IPS DF 6.9 (cell line): Measurements from ENCODE around the gene PEPD.

Experiments
- DNase-seq: peaks from one replicate; pipeline ENCODE4 v3.0.0-alpha.2; 2013; ENCODE audit warnings: low read depth, low spot score
- H3K27ac ChIP-seq: one replicate; pipeline ENCODE4 v1.5.1; 2013; ENCODE audit warnings: low read length, control low read depth
- H3K27me3 ChIP-seq: 2 replicates; pipeline ENCODE4 v1.6.1; 2013; ENCODE audit warnings: mild to moderate bottlenecking, low read length; ENCODE audit not compliant: control insufficient read depth, insufficient read depth
- H3K36me3 ChIP-seq: 2 replicates; pipeline ENCODE4 v1.6.1; 2013; ENCODE audit warnings: low read length; ENCODE audit not compliant: control insufficient read depth, insufficient read depth
- H3K4me1 ChIP-seq: 2 replicates; pipeline ENCODE4 v1.6.1; 2013; ENCODE audit warnings: low read length; ENCODE audit not compliant: control insufficient read depth, insufficient read depth
- H3K4me3 ChIP-seq: 2 replicates; pipeline ENCODE4 v1.5.1; 2013; ENCODE audit warnings: mild to moderate bottlenecking, low read length
- H3K9me3 ChIP-seq: 2 replicates; pipeline ENCODE4 v1.6.1; 2013; ENCODE audit warnings: low read length, inconsistent platforms; ENCODE audit not compliant: control insufficient read depth, insufficient read depth
- WGBS: extraction: QIAGEN DNeasy Blood & Tissue Kit; methylation state at CpG from one replicate; pipeline ENCODE4 v1.1.7; 2013; ENCODE audit warnings: mixed read lengths, missing lambda C conversion rate; ENCODE audit not compliant: insufficient read length, insufficient coverage; 5-methylcytosine and 5-hydroxymethylcytosine counted together

Gene PEPD

DNA sequence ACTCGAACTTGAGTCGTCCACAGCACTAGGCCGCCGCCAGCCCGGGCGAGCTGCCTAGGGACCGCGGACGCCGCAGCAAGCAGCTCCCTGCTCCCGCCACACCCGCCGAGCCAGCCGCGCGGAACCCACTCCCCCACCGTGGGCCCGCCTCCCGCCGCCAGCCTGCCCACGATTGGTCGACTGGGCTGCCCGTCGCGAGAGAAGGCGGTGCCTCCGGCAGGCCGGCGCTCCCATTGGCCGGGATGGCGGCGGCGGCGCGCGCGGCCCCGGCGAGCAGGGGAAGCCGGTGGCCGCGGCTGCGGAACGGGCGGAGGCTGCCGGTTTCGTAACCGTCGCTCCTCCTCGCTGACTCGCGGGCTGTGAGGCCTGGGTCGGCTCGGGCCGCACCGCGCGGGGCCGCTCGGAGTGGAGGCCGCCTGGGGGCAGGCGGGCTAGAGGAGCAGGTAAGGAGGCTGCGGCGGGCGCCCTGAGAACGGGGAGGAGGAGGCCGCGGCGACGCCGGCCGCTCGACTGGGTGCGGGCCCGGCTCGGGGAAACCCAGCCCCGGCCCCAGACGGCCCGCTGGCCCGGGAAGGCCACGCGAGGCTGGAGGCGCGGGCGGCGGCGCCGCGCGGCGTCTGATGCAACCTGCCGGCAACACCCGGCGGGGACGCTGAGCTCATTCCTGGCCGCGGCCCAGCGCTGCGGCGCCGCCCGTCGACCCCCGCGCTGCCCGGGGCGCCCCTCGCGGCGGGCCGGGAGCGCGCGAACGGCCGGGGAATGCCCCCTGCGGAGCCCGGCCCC, 147.9 kb downstream of the PEPD start, which contains the start of gene CEBPG:
CEBPG (plus strand) TSS at position 257 of the 783 bp plus-strand sequence. CDS start 5,531 bp downstream, outside the sequence.
- Histone ChIP-seq H3K27ac (no peak within 1 kb of the TSS), H3K36me3 (no peaks in the 10 kb centered on the region), H3K27me3 (no peaks in the 10 kb centered on the region), H3K4me3 (peak within 1 kb of the TSS; percentile 98; the same call in 1 of the 2 replicates), H3K4me1 (peaks cover 7% of the 10 kb centered on the region), H3K9me3 (no peaks in the 10 kb centered on the region)
- no CpG with 5 or more reads among the region's 118 CpGs for WGBS
- DNase-seq = peak; percentile 39

GRCh38 chr19:33370783-33371182, 150.8 kb downstream of the PEPD start:
- no CpG with 5 or more reads among the region's 4 CpGs for WGBS
- Histone ChIP-seq H3K27ac (no peak overlapping the region), H3K4me1 (no peaks in the 10 kb centered on the region), H3K27me3 (no peaks in the 10 kb centered on the region), H3K9me3 (no peaks in the 10 kb centered on the region), H3K4me3 (no peak overlapping the region), H3K36me3 (no peaks in the 10 kb centered on the region)
- DNase-seq = no peak

GRCh38 chr19:33368074-33368864, 153.3 kb downstream of the PEPD start:
- H3K36me3 ChIP-seq = no peaks in the 10 kb centered on the region
- no peak overlapping the region for H3K4me3 ChIP-seq
- no CpG with 5 or more reads among the region's 5 CpGs for WGBS
- DNase-seq = no peak
- H3K27ac ChIP-seq = no peak overlapping the region
- no peaks in the 10 kb centered on the region for H3K4me1 ChIP-seq
- no peaks in the 10 kb centered on the region for H3K27me3 ChIP-seq
- no peaks in the 10 kb centered on the region for H3K9me3 ChIP-seq

DNA sequence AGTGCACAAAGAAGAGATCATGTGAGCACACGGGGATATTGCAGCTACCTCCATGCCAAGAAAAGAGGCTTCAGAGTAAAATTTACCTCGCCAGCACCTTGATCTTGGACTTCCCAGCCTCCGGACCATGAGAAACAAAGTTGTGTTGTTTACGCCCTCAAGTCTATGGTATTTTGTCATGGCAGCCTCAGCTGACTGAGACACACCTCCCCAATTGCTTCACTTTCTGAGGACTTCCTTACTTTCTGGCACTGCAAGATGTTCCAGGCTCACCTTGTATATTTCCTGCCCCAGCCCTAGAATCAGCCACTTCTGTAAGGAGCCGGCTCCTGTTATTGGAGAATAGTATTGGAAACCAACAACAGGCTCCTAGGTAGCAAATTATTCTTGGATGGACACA, 154.7 kb downstream of the PEPD start:
- no peak overlapping the region for H3K4me3 ChIP-seq
- no CpG with 5 or more reads among the region's 5 CpGs for WGBS
- no peaks in the 10 kb centered on the region for H3K4me1 ChIP-seq
- no peaks in the 10 kb centered on the region for H3K27me3 ChIP-seq
- H3K36me3 ChIP-seq = no peaks in the 10 kb centered on the region
- H3K27ac ChIP-seq = no peak overlapping the region
- no peaks in the 10 kb centered on the region for H3K9me3 ChIP-seq
- no peak for DNase-seq

DNA sequence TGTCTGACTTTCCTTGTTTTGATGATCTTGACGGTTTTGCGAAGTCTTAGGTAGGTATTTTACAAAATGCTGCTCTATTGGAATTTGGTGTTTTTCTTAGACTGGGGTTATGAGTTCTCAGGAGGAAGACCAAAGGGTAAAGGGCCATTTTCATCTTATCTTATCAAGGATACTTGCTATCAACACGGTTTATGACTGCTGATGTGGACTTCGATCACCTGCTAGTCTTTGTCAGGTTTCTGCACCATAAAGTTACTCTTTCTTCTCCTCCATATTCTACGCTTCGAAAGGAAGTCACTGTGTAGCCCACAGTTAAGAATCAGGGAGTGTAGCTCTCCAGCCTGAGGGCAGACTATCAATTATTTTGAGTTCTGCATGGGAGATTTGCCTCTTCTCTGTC, 155.5 kb downstream of the PEPD start:
- no peak overlapping the region for H3K27ac ChIP-seq
- H3K27me3 ChIP-seq = no peaks in the 10 kb centered on the region
- H3K9me3 ChIP-seq = no peaks in the 10 kb centered on the region
- no peak for DNase-seq
- H3K36me3 ChIP-seq = no peaks in the 10 kb centered on the region
- no peak overlapping the region for H3K4me3 ChIP-seq
- no peaks in the 10 kb centered on the region for H3K4me1 ChIP-seq
- no CpG with 5 or more reads among the region's 6 CpGs for WGBS

GRCh38 chr19:33365691-33366090, 155.9 kb downstream of the PEPD start:
- Histone ChIP-seq H3K4me1 (no peaks in the 10 kb centered on the region), H3K9me3 (no peaks in the 10 kb centered on the region), H3K4me3 (no peak overlapping the region), H3K36me3 (no peaks in the 10 kb centered on the region), H3K27me3 (no peaks in the 10 kb centered on the region), H3K27ac (no peak overlapping the region)
- DNase-seq = no peak
- WGBS = no CpG with 5 or more reads among the region's 7 CpGs

DNA sequence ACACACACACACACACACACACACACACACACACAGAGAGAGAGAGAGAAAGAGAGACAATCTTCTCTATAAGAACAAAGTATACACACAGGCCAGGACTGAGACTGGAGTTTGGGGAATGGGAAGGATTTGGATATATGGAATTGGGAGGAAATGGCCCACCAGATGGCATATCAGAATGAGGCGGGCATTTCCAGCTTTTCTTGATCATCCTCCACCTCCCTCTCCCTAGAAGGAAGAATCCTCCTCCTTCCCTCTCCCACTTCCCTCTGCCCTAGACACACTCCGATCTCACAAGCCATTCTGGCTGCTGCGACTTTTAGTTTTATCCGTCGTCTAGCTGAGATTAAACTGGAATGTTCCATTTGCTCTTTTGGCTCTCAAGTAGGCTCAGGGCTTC, 158.1 kb downstream of the PEPD start:
- WGBS = no CpG with 5 or more reads among the region's 5 CpGs
- H3K4me3 ChIP-seq = no peak overlapping the region
- DNase-seq = no peak
- H3K27me3 ChIP-seq = no peaks in the 10 kb centered on the region
- H3K9me3 ChIP-seq = no peaks in the 10 kb centered on the region
- no peaks in the 10 kb centered on the region for H3K36me3 ChIP-seq
- no peaks in the 10 kb centered on the region for H3K4me1 ChIP-seq
- H3K27ac ChIP-seq = no peak overlapping the region

DNA sequence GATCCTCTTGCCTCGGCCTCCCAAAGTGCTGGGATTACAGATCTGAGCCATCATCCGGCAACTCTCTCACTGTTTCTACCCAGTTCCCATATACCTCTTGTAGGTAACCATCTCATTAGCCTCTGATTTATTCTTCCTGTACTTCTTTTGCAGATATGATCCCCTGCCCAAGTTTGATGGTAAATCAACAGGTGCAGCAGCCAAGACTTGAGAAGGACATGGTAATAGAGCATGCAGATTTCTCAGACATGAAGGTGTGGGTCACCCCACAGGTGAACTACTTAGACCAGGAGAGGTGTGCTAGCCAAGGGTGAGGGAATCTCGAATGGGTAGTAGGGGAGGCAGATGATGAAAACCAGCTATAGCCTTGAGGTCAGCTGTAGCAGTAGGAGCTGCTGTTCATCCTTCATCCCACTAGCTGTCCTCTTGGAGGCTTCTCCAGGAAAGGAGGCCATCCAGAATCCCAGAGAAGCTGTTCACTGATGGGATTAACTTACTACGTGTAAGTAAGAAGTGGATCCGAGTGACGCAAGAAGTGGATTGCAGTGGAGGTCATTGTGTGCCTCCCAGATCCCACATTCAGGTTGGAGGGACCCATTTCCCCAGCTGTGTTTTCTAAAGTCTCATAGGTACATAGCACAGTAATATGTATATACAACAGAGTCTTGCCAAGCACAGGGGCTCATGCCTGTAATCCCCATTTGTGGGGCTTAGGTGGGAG, 158.9 kb downstream of the PEPD start:
- Histone ChIP-seq H3K27ac (no peak overlapping the region), H3K9me3 (no peaks in the 10 kb centered on the region), H3K36me3 (no peaks in the 10 kb centered on the region), H3K27me3 (no peaks in the 10 kb centered on the region), H3K4me3 (no peak overlapping the region), H3K4me1 (no peaks in the 10 kb centered on the region)
- no CpG with 5 or more reads among the region's 6 CpGs for WGBS
- no peak for DNase-seq

DNA sequence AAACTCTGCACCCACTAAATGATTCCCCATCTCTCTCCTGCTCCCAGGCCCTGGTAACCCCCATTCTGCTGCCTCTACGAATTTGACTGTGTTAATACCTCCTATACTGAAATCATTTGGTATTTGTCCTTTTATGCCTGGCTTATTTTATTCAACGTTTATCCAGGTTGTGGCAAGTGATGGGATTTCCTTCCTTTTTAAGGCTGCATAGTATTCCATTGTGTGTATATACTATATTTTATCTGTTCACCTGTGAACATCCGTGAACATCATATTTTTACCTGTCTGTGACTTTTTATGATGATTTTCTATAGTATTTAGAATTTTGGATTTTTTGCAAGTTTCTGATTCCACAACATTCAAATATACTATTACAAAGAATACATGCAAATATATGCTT, 162.0 kb downstream of the PEPD start:
- Histone ChIP-seq H3K36me3 (no peaks in the 10 kb centered on the region), H3K27ac (no peak overlapping the region), H3K27me3 (no peaks in the 10 kb centered on the region), H3K4me3 (no peak overlapping the region), H3K4me1 (no peaks in the 10 kb centered on the region), H3K9me3 (no peaks in the 10 kb centered on the region)
- WGBS = no CpG with 5 or more reads among the region's 3 CpGs
- DNase-seq = no peak

DNA sequence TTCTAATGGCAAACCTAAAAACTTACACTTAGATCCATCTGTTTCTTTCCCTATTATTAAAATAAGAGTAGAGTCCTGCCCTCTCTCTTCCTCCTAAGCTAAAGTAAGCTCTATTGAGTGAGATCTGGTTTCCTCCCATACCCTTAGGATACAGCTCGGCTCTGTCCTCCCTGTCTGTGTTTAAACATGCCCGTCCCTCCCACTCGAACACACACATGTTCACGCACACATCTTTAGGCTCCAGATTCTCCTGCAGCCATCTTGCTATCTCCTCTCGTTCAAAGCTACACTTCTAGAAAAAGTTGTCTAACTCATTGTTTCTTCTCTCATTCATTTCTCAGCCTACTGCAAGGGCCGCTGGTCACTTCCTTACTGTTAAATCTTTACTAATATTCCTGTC, 163.2 kb downstream of the PEPD start:
- WGBS = no CpG with 5 or more reads among the region's 6 CpGs
- no peak overlapping the region for H3K4me3 ChIP-seq
- no peaks in the 10 kb centered on the region for H3K4me1 ChIP-seq
- H3K36me3 ChIP-seq = no peaks in the 10 kb centered on the region
- DNase-seq = no peak
- H3K9me3 ChIP-seq = no peaks in the 10 kb centered on the region
- no peak overlapping the region for H3K27ac ChIP-seq
- H3K27me3 ChIP-seq = no peaks in the 10 kb centered on the region
